ENCODE measurements around the gene TENM3.

TENM3 gene

DNA sequence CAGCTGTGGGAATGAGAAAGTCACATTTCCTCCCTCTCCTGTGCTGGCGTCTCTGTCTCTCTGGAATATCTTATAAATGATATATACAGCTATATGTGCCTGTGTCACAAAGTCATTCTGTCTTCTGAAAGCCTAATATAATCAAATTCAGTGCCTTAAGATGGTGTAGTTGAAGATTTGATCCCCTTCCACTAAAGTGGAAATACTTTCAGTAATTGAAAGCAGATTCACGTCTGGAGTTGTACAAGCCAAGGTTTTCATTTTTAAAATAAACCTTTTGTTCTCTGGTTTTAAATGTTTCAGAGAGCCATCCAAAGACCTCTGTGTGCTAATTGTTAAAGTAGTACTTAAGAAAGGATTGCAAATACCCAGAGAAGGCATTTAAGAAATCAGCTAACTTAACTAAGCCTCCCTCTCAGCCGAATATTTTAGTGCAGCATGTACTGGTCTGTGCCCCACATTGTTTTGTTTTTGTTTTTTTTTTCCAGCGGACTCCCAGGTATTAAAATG, 206.8 kb downstream of the TENM3 start:
- POLR2A ChIA-PET, result interaction anchor here (0.7 kb wide), 1 partner anchor 433 kb away, joined by 3 read pairs; no protein-coding TSS in a partner anchor
- H3K4me1 ChIP-seq (ENCODE audit: control insufficient read depth, insufficient read depth, low read length), result peaks cover 5% of the 10 kb centered on the region; the same call in 1 of the 2 replicates
- H3K9me3 ChIP-seq (ENCODE audit: control insufficient read depth, insufficient read depth, low read depth, low read length), result no peaks in the 10 kb centered on the region
- TF ChIP-seq ZNF561 (tag by site-specific recombination; IDR thresholded peaks at IDR 0.05; ENCODE audit: borderline replicate concordance) (no peak), ZNF571 (tag by site-specific recombination; IDR thresholded peaks at IDR 0.05) (no peak), ZIC2 (tag by site-specific recombination; IDR thresholded peaks at IDR 0.05) (no peak), PRDM1 (tag by site-specific recombination; IDR thresholded peaks at IDR 0.05) (peak; percentile 85), ZNF138 (tag by site-specific recombination; IDR thresholded peaks at IDR 0.05; ENCODE audit: borderline replicate concordance) (no peak), ZNF280D (tag by site-specific recombination; IDR thresholded peaks at IDR 0.05) (no peak)
- H3K27ac ChIP-seq (ENCODE audit: extremely low read depth, low read depth, low read length), result peak overlapping the region; percentile 79; the same call in 1 of the 2 replicates
- no peaks in the 10 kb centered on the region for H3K36me3 ChIP-seq (ENCODE audit: control insufficient read depth in 2 of 2, insufficient read depth in 1 of 2, low read length in 2 of 2)
- peak overlapping the region; percentile 60 for H3K4me3 ChIP-seq (ENCODE audit: low read depth, low read length)
- CTCF ChIA-PET, result interaction anchor here (0.9 kb wide), 1 partner anchor 29 kb away, joined by 3 read pairs; no protein-coding TSS in a partner anchor

- ChIA-PET CTCF (no interaction called here), POLR2A (no interaction called here)
- Histone ChIP-seq H3K4me3 (ENCODE audit: low read depth, low read length) (no peak overlapping the region), H3K27ac (ENCODE audit: extremely low read depth, low read depth, low read length) (no peak overlapping the region), H3K4me1 (ENCODE audit: control insufficient read depth, insufficient read depth, low read length) (peaks cover 5% of the 10 kb centered on the region; the same call in 1 of the 2 replicates), H3K9me3 (ENCODE audit: control insufficient read depth, insufficient read depth, low read depth, low read length) (no peaks in the 10 kb centered on the region), H3K36me3 (ENCODE audit: control insufficient read depth in 2 of 2, insufficient read depth in 1 of 2, low read length in 2 of 2) (no peaks in the 10 kb centered on the region)
- TF ChIP-seq, protein P1, sequence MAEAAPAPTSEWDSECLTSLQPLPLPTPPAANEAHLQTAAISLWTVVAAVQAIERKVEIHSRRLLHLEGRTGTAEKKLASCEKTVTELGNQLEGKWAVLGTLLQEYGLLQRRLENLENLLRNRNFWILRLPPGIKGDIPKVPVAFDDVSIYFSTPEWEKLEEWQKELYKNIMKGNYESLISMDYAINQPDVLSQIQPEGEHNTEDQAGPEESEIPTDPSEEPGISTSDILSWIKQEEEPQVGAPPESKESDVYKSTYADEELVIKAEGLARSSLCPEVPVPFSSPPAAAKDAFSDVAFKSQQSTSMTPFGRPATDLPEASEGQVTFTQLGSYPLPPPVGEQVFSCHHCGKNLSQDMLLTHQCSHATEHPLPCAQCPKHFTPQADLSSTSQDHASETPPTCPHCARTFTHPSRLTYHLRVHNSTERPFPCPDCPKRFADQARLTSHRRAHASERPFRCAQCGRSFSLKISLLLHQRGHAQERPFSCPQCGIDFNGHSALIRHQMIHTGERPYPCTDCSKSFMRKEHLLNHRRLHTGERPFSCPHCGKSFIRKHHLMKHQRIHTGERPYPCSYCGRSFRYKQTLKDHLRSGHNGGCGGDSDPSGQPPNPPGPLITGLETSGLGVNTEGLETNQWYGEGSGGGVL (tag by site-specific recombination; IDR thresholded peaks at IDR 0.05), result no peak
- no peak for TF ChIP-seq ZNF544 (tag by site-specific recombination; IDR thresholded peaks at IDR 0.05)
- no peak for TF ChIP-seq ZNF548 (tag by site-specific recombination; IDR thresholded peaks at IDR 0.05)
- TF ChIP-seq ZNF202 (tag by site-specific recombination; IDR thresholded peaks at IDR 0.05; ENCODE audit: borderline replicate concordance), result no peak
- no peak for TF ChIP-seq PRDM10 (tag by site-specific recombination; IDR thresholded peaks at IDR 0.05)
- TF ChIP-seq ZXDB (tag by site-specific recombination; IDR thresholded peaks at IDR 0.05), result no peak
- no peak for TF ChIP-seq ZNF791 (tag by site-specific recombination; IDR thresholded peaks at IDR 0.05)
- TF ChIP-seq OSR2 (tag by site-specific recombination; IDR thresholded peaks at IDR 0.05), result no peak
- no peak for TF ChIP-seq PRDM1 (tag by site-specific recombination; IDR thresholded peaks at IDR 0.05)
- TF ChIP-seq ZNF423 (tag by site-specific recombination; IDR thresholded peaks at IDR 0.05), result no peak
- TF ChIP-seq ZNF664 (tag by site-specific recombination; IDR thresholded peaks at IDR 0.05), result no peak
- TF ChIP-seq ZNF155 (tag by site-specific recombination; IDR thresholded peaks at IDR 0.05), result no peak
- no peak for TF ChIP-seq FEZF1 (tag by site-specific recombination; IDR thresholded peaks at IDR 0.05)
- no peak for TF ChIP-seq ZNF623 (tag by site-specific recombination; IDR thresholded peaks at IDR 0.05)
- no peak for TF ChIP-seq REPIN1 (tag by site-specific recombination; IDR thresholded peaks at IDR 0.05; ENCODE audit: low read depth)
- no peak for TF ChIP-seq ZNF184 (tag by site-specific recombination; IDR thresholded peaks at IDR 0.05)
- TF ChIP-seq ZNF214 (tag by site-specific recombination; IDR thresholded peaks at IDR 0.05; ENCODE audit: borderline replicate concordance), result no peak
These were observed 208.2 kb downstream of the TENM3 start for GRCh38 chr4:182451441-182451840.
